IPS DF 6.9 (cell line): ENCODE data around the gene SH3TC2.
"Not testable (repeated sequence)": the region's sequence is repeated elsewhere in the genome, so short reads cannot be mapped to it uniquely, and the experiment has no call there.

Experiments used
- DNase-seq: peaks from one replicate; pipeline ENCODE4 v3.0.0-alpha.2; 2013; ENCODE audit warnings: low read depth, low spot score
- H3K27ac ChIP-seq: one replicate; pipeline ENCODE4 v1.5.1; 2013; ENCODE audit warnings: low read length, control low read depth
- H3K27me3 ChIP-seq: 2 replicates; pipeline ENCODE4 v1.6.1; 2013; ENCODE audit warnings: mild to moderate bottlenecking, low read length; ENCODE audit not compliant: control insufficient read depth, insufficient read depth
- H3K36me3 ChIP-seq: 2 replicates; pipeline ENCODE4 v1.6.1; 2013; ENCODE audit warnings: low read length; ENCODE audit not compliant: control insufficient read depth, insufficient read depth
- H3K4me1 ChIP-seq: 2 replicates; pipeline ENCODE4 v1.6.1; 2013; ENCODE audit warnings: low read length; ENCODE audit not compliant: control insufficient read depth, insufficient read depth
- H3K4me3 ChIP-seq: 2 replicates; pipeline ENCODE4 v1.5.1; 2013; ENCODE audit warnings: mild to moderate bottlenecking, low read length
- H3K9me3 ChIP-seq: 2 replicates; pipeline ENCODE4 v1.6.1; 2013; ENCODE audit warnings: low read length, inconsistent platforms; ENCODE audit not compliant: control insufficient read depth, insufficient read depth
- WGBS: extraction: QIAGEN DNeasy Blood & Tissue Kit; methylation state at CpG from one replicate; pipeline ENCODE4 v1.1.7; 2013; ENCODE audit warnings: mixed read lengths, missing lambda C conversion rate; ENCODE audit not compliant: insufficient read length, insufficient coverage; 5-methylcytosine and 5-hydroxymethylcytosine counted together

The SH3TC2 gene

DNA sequence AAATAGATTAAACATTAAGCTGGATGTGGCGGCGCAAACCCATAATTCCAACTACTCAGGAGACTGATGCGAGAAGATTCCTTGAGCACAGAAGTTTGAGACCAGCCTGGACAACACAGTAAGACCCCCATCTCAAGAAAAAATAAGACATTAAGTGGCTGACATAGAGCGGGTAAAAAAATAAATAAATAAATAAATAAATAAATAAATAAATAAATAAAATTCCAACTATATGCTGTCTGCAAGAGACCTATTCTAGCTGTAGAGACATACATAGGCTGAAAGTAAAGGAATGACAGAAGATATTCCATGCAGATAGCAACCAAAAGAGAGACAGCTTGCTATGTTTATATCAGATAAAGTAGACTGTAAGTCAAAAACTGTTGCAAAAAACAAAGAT, 17.4 kb upstream of the SH3TC2 start:
- H3K4me1 ChIP-seq, result no peaks in the 10 kb centered on the region
- no peaks in the 10 kb centered on the region for H3K36me3 ChIP-seq
- DNase-seq, result no peak
- no peak overlapping the region for H3K27ac ChIP-seq
- no CpG with 5 or more reads among the region's 4 CpGs for WGBS
- no peak overlapping the region for H3K4me3 ChIP-seq
- no peaks in the 10 kb centered on the region for H3K9me3 ChIP-seq
- no peaks in the 10 kb centered on the region for H3K27me3 ChIP-seq

DNA sequence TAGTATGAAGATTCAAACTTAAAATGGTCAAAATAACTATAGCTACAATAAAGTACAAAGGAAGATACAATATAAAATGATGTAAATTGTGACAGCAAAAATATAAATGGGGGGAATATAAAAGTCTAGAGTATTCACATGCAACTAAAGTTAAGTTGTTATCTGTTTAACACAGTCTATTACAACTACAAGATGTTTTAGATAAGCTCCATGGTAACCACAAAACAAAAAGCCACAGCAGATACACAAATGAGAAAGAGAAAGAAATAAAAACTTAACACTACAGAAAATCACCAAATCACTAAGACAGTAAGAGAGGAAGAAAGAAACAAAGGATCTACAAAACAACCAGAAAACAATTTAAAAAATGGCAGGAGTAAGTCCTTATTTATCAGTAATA, 17.0 kb upstream of the SH3TC2 start:
- no peaks in the 10 kb centered on the region for H3K27me3 ChIP-seq
- H3K27ac ChIP-seq, result no peak overlapping the region
- no peak overlapping the region for H3K4me3 ChIP-seq
- H3K9me3 ChIP-seq, result no peaks in the 10 kb centered on the region
- no peaks in the 10 kb centered on the region for H3K4me1 ChIP-seq
- no peak for DNase-seq
- no peaks in the 10 kb centered on the region for H3K36me3 ChIP-seq

DNA sequence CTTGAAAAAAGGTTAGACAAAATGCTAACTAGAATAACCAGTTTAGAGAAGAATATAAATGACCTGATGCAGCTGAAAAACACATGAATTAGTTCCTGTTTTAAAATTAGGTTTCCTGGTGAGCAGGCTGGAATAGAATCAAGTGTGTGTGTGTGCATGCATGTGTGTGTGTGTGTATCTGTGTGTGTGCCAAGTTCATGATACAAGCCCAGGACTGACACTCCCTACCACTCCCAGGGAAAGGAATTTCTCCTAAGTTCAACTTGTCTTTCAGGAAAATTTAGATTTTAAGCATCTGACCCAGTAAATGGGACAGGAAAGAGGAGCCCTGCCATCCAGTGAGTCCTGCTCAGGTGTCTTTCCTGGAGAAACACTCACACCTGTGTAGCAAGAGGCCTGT, 11.2 kb upstream of the SH3TC2 start:
- not testable (repeated sequence) for DNase-seq, H3K4me3 ChIP-seq, H3K36me3 ChIP-seq, H3K4me1 ChIP-seq, H3K9me3 ChIP-seq, H3K27me3 ChIP-seq, H3K27ac ChIP-seq

DNA sequence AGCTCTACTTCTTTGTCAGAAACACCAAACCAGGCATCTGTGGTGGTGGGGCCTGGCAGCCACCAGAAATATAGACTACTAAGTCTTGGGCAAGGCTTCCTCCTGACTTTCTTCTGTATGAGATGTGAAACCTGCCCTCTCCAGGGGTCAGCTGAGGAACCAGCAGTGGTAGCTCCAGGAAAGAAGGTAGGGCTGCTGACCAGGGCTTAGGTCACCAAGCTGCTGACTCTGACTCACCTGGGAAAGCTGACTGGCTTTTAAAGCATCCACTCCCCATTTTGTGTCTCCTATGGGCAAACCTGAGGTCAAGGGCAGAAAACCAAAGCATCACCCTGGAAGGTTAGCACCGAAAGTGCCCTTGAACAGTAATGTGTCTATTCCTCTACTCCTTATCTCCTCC, 10.4 kb upstream of the SH3TC2 start:
- Histone ChIP-seq H3K9me3 (no peaks in the 10 kb centered on the region), H3K27me3 (no peaks in the 10 kb centered on the region), H3K4me1 (no peaks in the 10 kb centered on the region; the same call in 1 of the 2 replicates), H3K4me3 (no peak overlapping the region), H3K36me3 (no peaks in the 10 kb centered on the region), H3K27ac (no peak overlapping the region)
- DNase-seq, result no peak
- no CpG with 5 or more reads among the region's 1 CpG for WGBS

DNA sequence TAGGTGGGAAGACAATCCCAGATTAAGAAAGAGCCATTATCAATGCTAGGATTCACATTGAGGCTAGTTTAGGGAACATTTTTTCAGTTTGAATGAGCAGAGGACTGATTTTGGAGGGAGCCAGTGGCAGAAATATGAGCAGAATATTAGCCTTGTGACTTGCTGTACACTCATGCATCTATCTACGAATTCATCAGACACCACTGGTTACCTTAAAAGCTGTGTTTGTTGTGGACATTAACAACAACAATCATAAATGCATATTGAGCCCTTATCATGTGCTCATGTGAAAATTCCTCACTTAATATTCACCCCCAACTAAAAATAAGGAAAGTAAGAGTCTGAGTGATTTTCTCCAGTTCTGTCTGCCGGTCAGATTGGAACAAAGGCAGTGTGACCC, 9.9 kb upstream of the SH3TC2 start:
- Histone ChIP-seq H3K4me1 (no peaks in the 10 kb centered on the region; the same call in 1 of the 2 replicates), H3K27ac (no peak overlapping the region), H3K9me3 (no peaks in the 10 kb centered on the region), H3K36me3 (no peaks in the 10 kb centered on the region), H3K4me3 (no peak overlapping the region), H3K27me3 (no peaks in the 10 kb centered on the region)
- no peak for DNase-seq
- no CpG with 5 or more reads among the region's 2 CpGs for WGBS

DNA sequence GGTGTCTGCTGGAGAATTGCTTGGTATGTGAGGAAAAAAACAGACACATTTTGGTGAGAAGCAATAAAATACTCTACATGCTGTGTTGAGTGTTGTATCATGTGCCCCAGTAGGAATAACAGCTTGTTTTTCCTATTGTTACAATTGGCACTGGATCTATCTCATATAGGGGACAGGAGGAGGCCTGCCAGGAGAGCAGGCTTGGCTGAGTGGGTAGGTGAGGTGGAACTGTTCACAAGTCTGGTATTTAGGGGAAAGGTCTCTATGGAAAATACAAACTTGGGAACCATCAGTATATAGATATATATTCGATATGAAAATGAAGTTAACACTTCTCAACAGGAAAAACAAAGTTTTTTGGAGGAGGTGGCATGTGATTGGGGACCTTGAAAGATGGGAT, 9.5 kb upstream of the SH3TC2 start:
- no peak for DNase-seq
- Histone ChIP-seq H3K4me1 (no peaks in the 10 kb centered on the region; the same call in 1 of the 2 replicates), H3K9me3 (no peaks in the 10 kb centered on the region), H3K4me3 (no peak overlapping the region), H3K36me3 (no peaks in the 10 kb centered on the region), H3K27me3 (no peaks in the 10 kb centered on the region), H3K27ac (no peak overlapping the region)
- no CpG with 5 or more reads among the region's 1 CpG for WGBS

DNA sequence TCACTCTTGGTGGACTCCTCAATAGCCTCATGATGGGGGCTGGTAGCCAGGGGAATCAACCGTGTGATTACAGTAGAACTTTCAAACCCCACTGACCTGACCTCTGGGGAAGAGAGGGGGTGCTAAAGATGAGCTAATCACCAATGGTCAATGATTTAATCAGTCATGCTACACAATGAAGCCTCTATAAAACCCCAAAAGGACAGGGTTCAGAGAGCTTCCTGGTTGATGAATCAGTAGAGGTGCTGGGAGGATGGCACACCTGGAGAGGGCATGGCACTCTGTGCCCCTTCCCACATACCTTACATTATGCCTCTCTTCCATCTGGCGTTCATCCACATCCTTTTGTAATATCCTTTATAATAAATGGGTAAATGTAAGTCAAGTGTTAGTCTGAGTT, 8.9 kb upstream of the SH3TC2 start:
- no CpG with 5 or more reads among the region's 2 CpGs for WGBS
- Histone ChIP-seq H3K4me1 (no peaks in the 10 kb centered on the region; the same call in 1 of the 2 replicates), H3K4me3 (no peak overlapping the region), H3K36me3 (no peaks in the 10 kb centered on the region), H3K9me3 (no peaks in the 10 kb centered on the region), H3K27me3 (no peaks in the 10 kb centered on the region), H3K27ac (no peak overlapping the region)
- DNase-seq, result no peak

DNA sequence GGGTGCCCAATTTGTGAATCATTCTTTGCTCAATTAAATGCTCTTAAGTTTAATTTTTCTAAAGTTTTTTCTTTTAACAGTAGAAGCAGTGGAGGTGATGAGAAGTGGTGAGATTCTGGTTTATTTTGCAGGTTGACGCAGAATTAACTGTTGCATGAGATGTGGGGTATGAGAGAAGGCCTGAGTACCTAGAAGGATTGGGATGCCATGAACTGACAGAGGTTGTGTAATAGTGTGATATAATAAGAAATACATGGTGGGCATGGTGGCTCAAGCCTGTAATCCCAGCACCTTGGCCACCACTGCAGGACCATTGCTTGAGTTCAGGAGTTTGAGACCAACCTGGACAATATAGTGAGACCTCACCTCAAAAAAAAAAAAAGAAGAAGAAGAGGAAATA, 8.4 kb upstream of the SH3TC2 start:
- no peak for DNase-seq
- Histone ChIP-seq H3K36me3 (no peaks in the 10 kb centered on the region), H3K27ac (no peak overlapping the region), H3K4me1 (no peaks in the 10 kb centered on the region; the same call in 1 of the 2 replicates), H3K27me3 (no peaks in the 10 kb centered on the region), H3K9me3 (no peaks in the 10 kb centered on the region), H3K4me3 (no peak overlapping the region)
- WGBS, result no CpG with 5 or more reads among the region's 1 CpG

DNA sequence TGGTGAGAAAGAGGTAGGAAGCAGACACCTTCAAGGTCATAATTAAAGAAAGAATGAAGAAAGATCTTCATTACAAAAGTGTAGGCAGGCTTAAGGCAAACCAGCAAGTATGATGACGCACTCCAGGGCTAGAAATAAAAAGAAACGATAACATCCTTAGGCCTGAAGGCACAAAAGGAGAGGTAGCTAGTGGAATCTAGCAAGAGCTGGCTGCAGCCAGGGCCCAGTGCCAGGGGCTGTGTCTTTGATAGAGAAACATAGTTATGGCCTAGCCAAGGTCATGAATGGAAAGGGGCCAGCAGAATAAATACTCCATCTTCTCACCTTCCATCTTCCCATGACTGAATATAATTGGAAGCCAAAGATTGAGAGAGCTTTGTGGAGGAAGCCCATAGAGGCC, 6.8 kb upstream of the SH3TC2 start:
- Histone ChIP-seq H3K9me3 (no peaks in the 10 kb centered on the region), H3K27me3 (no peaks in the 10 kb centered on the region), H3K36me3 (no peaks in the 10 kb centered on the region), H3K4me1 (no peaks in the 10 kb centered on the region; the same call in 1 of the 2 replicates), H3K4me3 (no peak overlapping the region), H3K27ac (no peak overlapping the region)
- no CpG with 5 or more reads among the region's 2 CpGs for WGBS
- no peak for DNase-seq

DNA sequence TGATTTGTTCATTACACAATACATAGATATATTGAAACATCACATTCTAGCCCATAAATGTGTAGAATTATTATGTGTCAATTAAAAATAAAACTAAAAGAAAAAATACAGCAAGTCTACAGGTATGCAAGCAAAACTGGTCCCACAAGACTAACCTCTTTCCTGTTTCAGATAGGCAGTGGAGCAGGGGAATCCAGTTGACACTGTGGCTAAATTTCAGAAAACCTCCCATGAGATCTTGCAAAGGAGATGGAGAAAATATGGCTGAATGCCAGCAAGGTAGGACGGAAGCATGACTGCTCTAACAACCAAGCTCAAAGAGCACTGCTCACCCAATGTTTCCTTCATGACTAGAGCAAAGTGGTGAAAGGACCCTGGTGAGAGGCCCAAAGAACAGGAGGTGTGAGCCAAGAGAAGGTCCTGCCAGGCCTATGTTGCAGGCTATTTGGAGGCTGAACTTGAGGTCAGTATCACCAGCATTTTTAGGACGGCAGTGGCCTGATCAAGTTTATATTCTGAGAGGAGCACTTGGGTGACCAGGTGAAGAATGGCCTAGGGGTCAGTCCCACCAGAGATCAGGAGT, 1.1 kb upstream of the SH3TC2 start:
- no CpG with 5 or more reads among the region's 2 CpGs for WGBS
- no peak for DNase-seq
- H3K36me3 ChIP-seq, result no peaks in the 10 kb centered on the region
- H3K27me3 ChIP-seq, result no peaks in the 10 kb centered on the region
- H3K27ac ChIP-seq, result no peak overlapping the region
- H3K9me3 ChIP-seq, result no peaks in the 10 kb centered on the region
- 0 out of 2 replicates have a peak, but pooled peaks cover 3% of the 10 kb centered on the region for H3K4me1 ChIP-seq
- no peak overlapping the region for H3K4me3 ChIP-seq

DNA sequence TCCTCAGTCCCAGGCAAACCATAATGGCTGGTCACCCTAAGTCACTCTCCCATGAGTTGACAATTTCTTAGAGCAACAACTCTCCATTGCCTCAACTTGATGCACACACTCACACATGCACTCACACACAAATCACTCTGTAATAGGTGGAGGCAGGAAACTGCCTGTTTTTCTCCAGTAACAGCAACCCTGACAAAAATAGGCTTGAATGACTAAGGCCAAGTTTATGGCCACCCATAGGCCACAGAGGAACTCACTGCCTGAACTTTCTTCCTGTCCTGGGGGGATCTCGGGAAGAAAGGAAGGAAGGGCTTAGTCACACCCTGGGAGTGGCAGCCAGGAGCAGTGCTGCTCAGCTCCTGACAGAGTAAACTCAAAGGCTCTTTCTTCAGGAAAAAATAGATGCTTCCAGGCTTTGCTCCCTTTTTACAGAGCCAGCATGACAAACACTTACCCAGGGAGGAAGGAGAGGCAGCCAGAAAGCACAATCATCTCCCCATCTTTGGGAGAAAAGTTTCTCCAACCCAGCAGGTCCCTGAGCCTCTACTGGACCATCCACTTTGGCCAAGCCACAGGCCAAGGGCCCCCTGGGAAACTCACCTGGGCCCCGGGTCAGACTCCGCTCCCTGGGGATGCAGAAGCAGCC, 368 bp downstream of the SH3TC2 start:
- no CpG with 5 or more reads among the region's 3 CpGs for WGBS
- Histone ChIP-seq H3K4me3 (no peak overlapping the region), H3K36me3 (no peaks in the 10 kb centered on the region), H3K9me3 (no peaks in the 10 kb centered on the region), H3K27ac (no peak overlapping the region), H3K4me1 (0 out of 2 replicates have a peak, but pooled peaks cover 3% of the 10 kb centered on the region), H3K27me3 (no peaks in the 10 kb centered on the region)
- no peak for DNase-seq
